Measurements from ENCODE around the gene FADS6. TPM values are rescaled to one million over a fixed set of nuclear protein-coding genes. Genes with fewer than 3 reads are reported as not detected.

The FADS6 gene
- total RNA-seq, 4 donors from 2014 or later = 0.19 to 6.0 (median 1.9) TPM

DNA sequence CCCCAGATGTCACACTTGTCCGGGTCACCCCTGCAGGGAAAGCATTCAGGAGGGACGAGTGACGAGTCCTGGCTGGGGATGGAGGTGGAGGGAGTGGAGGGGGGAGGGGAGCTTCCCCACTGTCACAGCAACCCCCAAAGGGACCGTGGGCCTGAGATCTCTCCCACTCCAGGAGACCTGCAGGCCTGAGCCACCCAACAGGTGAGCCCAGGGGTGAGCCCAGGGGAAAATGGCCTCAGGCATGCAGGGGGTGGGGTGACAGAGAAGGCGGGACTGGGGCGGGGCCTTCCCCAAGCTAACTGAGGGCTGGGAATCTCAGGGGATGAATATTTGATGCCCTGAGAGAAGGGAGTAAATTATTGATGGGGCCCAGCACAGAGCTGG lies 27.2 kb upstream of the FADS6 start:
- intact Hi-C loops (cut with DNase I) = loop anchor here (5.0 kb wide), 1 partner anchor 37 kb away; no protein-coding TSS in a partner anchor
- Histone ChIP-seq H3K27ac (peak overlapping the region in 3 of 4 donors; percentile 22 to 45 (median 29)), H3K4me3 (no peak overlapping the region), H3K9me3 (no peaks in the 10 kb centered on the region), H3K36me3 (no peaks in the 10 kb centered on the region), H3K27me3 (peaks cover 0 to 86% (median 19%) of the 10 kb centered on the region in 4 donors), H3K4me1 (peaks cover 32 to 50% (median 38%) of the 10 kb centered on the region in 3 donors)
- DNase-seq = no peak
- TF ChIP-seq, protein P1, sequence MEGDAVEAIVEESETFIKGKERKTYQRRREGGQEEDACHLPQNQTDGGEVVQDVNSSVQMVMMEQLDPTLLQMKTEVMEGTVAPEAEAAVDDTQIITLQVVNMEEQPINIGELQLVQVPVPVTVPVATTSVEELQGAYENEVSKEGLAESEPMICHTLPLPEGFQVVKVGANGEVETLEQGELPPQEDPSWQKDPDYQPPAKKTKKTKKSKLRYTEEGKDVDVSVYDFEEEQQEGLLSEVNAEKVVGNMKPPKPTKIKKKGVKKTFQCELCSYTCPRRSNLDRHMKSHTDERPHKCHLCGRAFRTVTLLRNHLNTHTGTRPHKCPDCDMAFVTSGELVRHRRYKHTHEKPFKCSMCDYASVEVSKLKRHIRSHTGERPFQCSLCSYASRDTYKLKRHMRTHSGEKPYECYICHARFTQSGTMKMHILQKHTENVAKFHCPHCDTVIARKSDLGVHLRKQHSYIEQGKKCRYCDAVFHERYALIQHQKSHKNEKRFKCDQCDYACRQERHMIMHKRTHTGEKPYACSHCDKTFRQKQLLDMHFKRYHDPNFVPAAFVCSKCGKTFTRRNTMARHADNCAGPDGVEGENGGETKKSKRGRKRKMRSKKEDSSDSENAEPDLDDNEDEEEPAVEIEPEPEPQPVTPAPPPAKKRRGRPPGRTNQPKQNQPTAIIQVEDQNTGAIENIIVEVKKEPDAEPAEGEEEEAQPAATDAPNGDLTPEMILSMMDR (IDR thresholded peaks at IDR 0.05) = no peak
- no peak for TF ChIP-seq POLR2A (IDR thresholded peaks at IDR 0.05)
- 17% methylated on average over 1 of the region's 6 CpGs; no CpG with 5 or more reads in 1 of the 2 donors for WGBS, 2 donors

DNA sequence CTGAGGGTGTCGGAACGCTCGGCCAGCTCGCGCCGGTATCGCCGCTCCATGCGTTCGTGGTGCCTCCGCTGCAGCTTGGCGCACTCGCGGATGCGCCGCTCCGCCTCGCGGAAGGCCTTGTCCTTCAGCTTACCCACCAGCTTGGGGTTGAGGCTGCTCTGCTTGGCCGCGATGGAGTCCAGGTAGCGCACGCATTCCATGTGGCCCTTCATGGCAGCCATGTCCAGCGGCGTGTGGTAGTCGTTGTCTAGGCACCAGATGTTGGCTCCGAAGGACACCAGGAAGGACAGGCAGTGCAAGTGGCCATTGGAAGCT lies 26.8 kb upstream of the FADS6 start:
- no peaks in the 10 kb centered on the region for H3K36me3 ChIP-seq
- no peak overlapping the region for H3K4me3 ChIP-seq
- peaks cover 0 to 82% (median 19%) of the 10 kb centered on the region in 4 donors for H3K27me3 ChIP-seq
- H3K4me1 ChIP-seq = peaks cover 32 to 50% (median 38%) of the 10 kb centered on the region in 3 donors
- no peaks in the 10 kb centered on the region for H3K9me3 ChIP-seq
- TF ChIP-seq, protein P1 (IDR thresholded peaks at IDR 0.05) = no peak
- no peak for TF ChIP-seq POLR2A (IDR thresholded peaks at IDR 0.05)
- intact Hi-C loops (cut with DNase I) = loop anchor here (5.0 kb wide), 1 partner anchor 37 kb away; no protein-coding TSS in a partner anchor
- DNase-seq = no peak
- WGBS, 2 donors = 95% methylated on average over 4 of the region's 27 CpGs; no CpG with 5 or more reads in 1 of the 2 donors
- H3K27ac ChIP-seq = no peak overlapping the region

DNA sequence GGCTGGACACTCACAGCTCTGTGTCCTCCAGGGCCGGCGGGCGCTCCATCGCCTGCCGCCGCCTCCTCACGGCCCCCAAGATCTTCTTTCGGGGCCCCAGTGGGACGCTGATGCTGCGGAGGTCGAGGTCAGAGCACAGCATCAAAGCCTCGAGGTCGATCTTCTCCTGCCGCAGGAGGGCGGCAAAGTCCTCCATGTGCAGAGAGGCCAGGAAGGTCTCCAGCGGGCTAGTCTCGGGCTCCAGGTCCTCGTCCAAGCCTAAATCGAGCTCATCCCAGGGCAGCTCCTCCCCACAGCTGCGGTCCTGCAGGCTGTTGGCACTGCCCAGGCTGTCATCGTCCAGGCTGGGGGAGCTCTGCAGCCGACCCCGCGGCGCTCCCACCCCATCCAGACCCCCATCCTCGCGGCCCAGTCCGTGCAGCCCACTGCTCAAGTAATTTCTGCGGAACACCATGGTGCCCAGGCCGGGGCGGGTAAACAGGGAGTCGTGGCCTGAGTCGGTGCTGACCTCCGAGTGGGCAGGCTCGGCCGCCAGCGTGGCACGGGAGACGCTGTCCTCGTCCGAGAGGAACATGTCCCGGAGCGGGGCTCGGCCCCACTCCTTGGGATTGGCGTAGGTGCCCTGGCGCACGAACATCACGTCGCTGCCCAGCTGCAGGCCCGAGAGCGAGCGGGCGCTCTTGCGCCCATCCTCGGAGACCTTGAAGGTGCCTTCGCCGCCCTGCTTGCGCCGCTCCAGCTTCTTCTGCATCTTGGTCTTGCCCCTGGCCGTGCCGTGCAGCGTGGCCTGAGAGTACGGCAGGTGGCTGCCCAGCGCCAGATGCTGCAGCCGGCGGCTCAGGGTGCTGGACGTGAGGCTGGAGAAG lies 26.2 kb upstream of the FADS6 start:
- peaks cover 31 to 47% (median 38%) of the 10 kb centered on the region in 3 donors for H3K4me1 ChIP-seq
- intact Hi-C loops (cut with DNase I) = loop anchor here (5.0 kb wide), 1 partner anchor 38 kb away; no protein-coding TSS in a partner anchor
- no peaks in the 10 kb centered on the region for H3K36me3 ChIP-seq
- DNase-seq = no peak
- no peaks in the 10 kb centered on the region for H3K9me3 ChIP-seq
- 81% methylated on average over 38 of the region's 67 CpGs; no CpG with 5 or more reads in 1 of the 2 donors for whole genome bisulfite sequencing, 2 donors
- TF ChIP-seq, protein P1 (IDR thresholded peaks at IDR 0.05) = no peak
- no peak for TF ChIP-seq POLR2A (IDR thresholded peaks at IDR 0.05)
- peaks cover 0 to 76% (median 16%) of the 10 kb centered on the region in 4 donors for H3K27me3 ChIP-seq
- no peak overlapping the region for H3K27ac ChIP-seq
- H3K4me3 ChIP-seq = no peak overlapping the region

DNA sequence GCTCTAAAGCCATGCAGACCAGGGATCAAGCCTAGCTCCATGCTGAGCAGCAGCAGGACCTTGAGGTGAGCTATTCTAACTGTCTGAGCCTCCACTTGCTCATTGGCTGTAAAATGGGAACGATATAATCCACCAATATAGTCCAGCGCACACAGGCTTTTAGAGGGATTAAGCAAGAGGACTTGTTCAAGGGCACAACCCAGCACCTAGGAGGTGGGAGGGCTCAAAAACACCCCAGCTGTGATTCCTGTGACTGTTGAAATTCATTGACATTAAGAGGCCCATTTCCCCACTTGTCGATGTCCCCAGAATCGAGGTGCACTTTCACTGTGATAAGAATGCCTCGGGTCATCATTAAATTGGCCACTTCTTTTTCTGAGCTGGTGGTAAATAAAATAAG lies 25.5 kb upstream of the FADS6 start:
- Histone ChIP-seq H3K27me3 (peaks cover 0 to 69% (median 9%) of the 10 kb centered on the region in 4 donors), H3K27ac (no peak overlapping the region), H3K4me3 (no peak overlapping the region), H3K9me3 (no peaks in the 10 kb centered on the region), H3K4me1 (peaks cover 23 to 40% (median 32%) of the 10 kb centered on the region in 3 donors), H3K36me3 (no peaks in the 10 kb centered on the region)
- WGBS, 2 donors = 88 to 93% methylated on average over 4 to 5 of the region's 5 CpGs
- no peak for TF ChIP-seq POLR2A (IDR thresholded peaks at IDR 0.05)
- TF ChIP-seq, protein P1 (IDR thresholded peaks at IDR 0.05) = no peak
- intact Hi-C loops (cut with DNase I) = no loop called here
- no peak for DNase-seq

DNA sequence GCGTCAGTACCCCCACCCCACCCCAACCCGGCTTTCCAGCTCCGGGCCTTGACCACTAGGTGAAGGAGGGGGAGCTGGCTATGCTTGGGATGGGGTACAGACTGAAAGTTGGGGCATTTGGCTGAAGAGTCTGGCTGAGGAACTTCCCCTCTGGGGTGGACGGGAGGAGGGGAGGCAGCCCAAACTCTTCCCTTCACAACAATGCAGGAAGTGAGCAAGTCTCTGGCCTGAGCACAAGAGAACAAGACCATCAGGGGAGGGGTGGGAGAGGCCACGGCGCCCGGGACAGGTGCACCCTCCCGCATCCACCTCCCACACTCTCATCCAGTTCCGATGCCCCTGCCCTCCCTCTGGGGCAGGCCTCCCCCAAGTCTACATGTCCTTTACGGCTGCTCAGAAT lies 24.0 kb upstream of the FADS6 start:
- no peak for TF ChIP-seq POLR2A (IDR thresholded peaks at IDR 0.05)
- TF ChIP-seq, protein P1 (IDR thresholded peaks at IDR 0.05) = no peak
- no peaks in the 10 kb centered on the region for H3K36me3 ChIP-seq
- 52 to 68% methylated on average over 5 to 9 of the region's 10 CpGs for WGBS, 2 donors
- no peak overlapping the region for H3K4me3 ChIP-seq
- peaks cover 0 to 54% (median 1%) of the 10 kb centered on the region in 4 donors for H3K27me3 ChIP-seq
- intact Hi-C loops (cut with DNase I) = no loop called here
- DNase-seq = no peak
- peaks cover 8 to 25% (median 17%) of the 10 kb centered on the region in 3 donors for H3K4me1 ChIP-seq
- H3K9me3 ChIP-seq = no peaks in the 10 kb centered on the region
- H3K27ac ChIP-seq = no peak overlapping the region
